Lower lobe of right lung (tissue), 2 donors: ENCODE measurements around the gene CTNNA3. TPM values are rescaled to one million over a fixed set of nuclear protein-coding genes. Genes with fewer than 3 reads are reported as not detected.

Experiments used
- ATAC-seq, 2 donors: fragments of 200-7000 bp; cut with Tn5 transposase; one replicate each; pipeline ENCODE4 v1.9.1; 2020 to 2022; ENCODE audit warnings: mild to moderate bottlenecking in 2 of 2, moderate library complexity in 2 of 2
- DNase-seq: peaks from one replicate; pipeline ENCODE4 v3.0.0-alpha.2; 2020
- H3K27ac ChIP-seq: fragments of 200-600 bp; one replicate; pipeline ENCODE4 v1.8.0; 2022
- H3K27me3 ChIP-seq: fragments of 200-600 bp; one replicate; pipeline ENCODE4 v1.8.0; 2022; ENCODE audit warnings: low read depth
- H3K36me3 ChIP-seq: fragments of 200-600 bp; one replicate; pipeline ENCODE4 v1.8.0; 2022; ENCODE audit warnings: mild to moderate bottlenecking
- H3K4me1 ChIP-seq: fragments of 200-600 bp; one replicate; pipeline ENCODE4 v1.8.0; 2022
- H3K4me3 ChIP-seq: fragments of 200-600 bp; one replicate; pipeline ENCODE4 v1.8.0; 2022; ENCODE audit warnings: mild to moderate bottlenecking
- H3K9me3 ChIP-seq: fragments of 200-600 bp; one replicate; pipeline ENCODE4 v1.8.0; 2022
- intact Hi-C: fragments of 100-400 bp; cut with DNase I; formaldehyde crosslinking; loops from one replicate; pipeline ENCODE4 v1.11.0; 2022
- total RNA-seq: library from RNA; stranded (reverse); fragmentation: NEBNext Ultra II Directional; extraction: Animal tissue kit (Norgen Biotek cat#: 25700); gene quantifications from one replicate; pipeline ENCODE4 v1.2.1, GENCODE V29; 2021
- TF ChIP-seq, protein P1 (sequence below): fragments of 200-600 bp; IDR thresholded peaks from one replicate; pipeline ENCODE4 v1.8.0; 2022; ENCODE audit warnings: antibody characterized with exemption, mild to moderate bottlenecking
- donor health status: DM: no; HTN: yes; CAD: no; lungs with severe emphysema.

The CTNNA3 gene
- total RNA-seq, 1 donor from 2014 or later: not detected

DNA sequence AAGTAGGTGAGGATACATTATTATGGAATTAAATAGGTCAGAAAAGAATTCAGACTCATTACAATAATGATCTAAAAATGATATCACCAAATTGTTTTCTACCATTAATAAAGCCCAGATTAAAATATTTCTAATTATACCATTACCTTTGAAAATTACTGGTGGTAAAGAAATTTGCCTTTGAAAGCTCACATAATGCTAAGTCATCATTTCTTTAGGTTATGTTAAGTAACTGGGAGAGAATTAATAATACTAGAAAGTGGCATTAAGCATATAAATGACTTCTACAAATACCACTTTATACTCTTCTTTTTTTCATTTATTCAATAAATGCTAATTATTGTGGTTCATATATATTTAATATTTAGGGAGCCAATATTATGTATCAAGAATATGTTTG is 1411.4 kb downstream of the CTNNA3 start:
- no peaks in the 10 kb centered on the region for H3K27me3 ChIP-seq
- no peaks in the 10 kb centered on the region for H3K9me3 ChIP-seq
- no peak overlapping the region for H3K4me3 ChIP-seq
- intact Hi-C loops: no loop called here
- no peaks in the 10 kb centered on the region for H3K36me3 ChIP-seq
- TF ChIP-seq, protein P1, sequence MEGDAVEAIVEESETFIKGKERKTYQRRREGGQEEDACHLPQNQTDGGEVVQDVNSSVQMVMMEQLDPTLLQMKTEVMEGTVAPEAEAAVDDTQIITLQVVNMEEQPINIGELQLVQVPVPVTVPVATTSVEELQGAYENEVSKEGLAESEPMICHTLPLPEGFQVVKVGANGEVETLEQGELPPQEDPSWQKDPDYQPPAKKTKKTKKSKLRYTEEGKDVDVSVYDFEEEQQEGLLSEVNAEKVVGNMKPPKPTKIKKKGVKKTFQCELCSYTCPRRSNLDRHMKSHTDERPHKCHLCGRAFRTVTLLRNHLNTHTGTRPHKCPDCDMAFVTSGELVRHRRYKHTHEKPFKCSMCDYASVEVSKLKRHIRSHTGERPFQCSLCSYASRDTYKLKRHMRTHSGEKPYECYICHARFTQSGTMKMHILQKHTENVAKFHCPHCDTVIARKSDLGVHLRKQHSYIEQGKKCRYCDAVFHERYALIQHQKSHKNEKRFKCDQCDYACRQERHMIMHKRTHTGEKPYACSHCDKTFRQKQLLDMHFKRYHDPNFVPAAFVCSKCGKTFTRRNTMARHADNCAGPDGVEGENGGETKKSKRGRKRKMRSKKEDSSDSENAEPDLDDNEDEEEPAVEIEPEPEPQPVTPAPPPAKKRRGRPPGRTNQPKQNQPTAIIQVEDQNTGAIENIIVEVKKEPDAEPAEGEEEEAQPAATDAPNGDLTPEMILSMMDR: no peak
- H3K27ac ChIP-seq: no peak overlapping the region
- ATAC-seq (no peak), DNase-seq (no peak)
- H3K4me1 ChIP-seq: no peaks in the 10 kb centered on the region

DNA sequence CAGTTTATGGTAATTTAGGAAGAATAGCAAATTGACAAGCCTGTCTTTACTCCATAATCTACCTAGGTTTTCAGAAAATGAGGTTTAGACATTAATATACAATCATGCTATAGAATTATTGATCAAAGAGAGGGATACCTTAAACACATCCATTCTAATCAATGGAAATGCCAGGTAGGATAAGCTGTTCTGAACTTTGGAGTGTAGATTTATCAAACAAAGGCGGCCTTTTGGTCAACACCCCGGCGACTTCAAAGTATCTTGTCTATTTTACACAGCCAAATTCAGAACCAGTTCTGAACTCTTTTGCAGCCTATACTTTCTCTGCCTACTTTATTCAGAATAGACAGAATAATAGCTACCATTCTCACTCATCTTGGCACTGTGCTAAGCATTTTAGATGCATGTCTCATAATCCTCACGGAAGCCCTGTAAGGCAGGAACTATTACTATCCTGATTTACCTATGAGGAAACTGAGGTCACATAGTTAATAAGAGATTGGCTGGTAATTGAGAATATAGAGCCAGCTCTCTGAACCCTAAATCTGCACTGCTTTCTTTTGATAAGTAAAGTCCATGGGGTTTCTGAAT is 1412.0 kb downstream of the CTNNA3 start:
- no peaks in the 10 kb centered on the region for H3K4me1 ChIP-seq
- no peak for DNase-seq
- intact Hi-C loops: no loop called here
- H3K9me3 ChIP-seq: no peaks in the 10 kb centered on the region
- H3K4me3 ChIP-seq: no peak overlapping the region
- no peak overlapping the region for H3K27ac ChIP-seq
- H3K36me3 ChIP-seq: no peaks in the 10 kb centered on the region
- no peaks in the 10 kb centered on the region for H3K27me3 ChIP-seq
- TF ChIP-seq, protein P1: no peak
- no peak for ATAC-seq

DNA sequence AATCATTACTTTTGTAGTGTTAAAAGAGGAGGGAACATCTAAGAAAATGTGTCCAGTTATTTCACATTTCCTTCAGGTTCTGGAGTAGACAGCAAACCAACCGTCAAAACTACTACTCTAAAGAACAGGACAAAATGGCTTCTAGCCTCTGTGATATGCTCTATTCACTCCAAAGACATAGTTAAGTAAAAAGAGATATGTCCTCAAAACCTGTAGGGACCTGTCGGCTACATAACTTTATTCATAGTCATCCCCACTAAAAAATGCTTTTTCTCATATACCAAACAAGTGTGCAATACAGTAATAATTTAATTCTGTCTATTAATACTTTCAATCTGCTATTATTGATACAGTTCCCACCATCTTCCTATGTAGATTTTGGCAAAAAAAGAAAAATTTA is 1412.9 kb downstream of the CTNNA3 start:
- intact Hi-C loops: no loop called here
- H3K27ac ChIP-seq: no peak overlapping the region
- no peak overlapping the region for H3K4me3 ChIP-seq
- no peaks in the 10 kb centered on the region for H3K4me1 ChIP-seq
- no peaks in the 10 kb centered on the region for H3K36me3 ChIP-seq
- no peaks in the 10 kb centered on the region for H3K9me3 ChIP-seq
- DNase-seq (no peak), ATAC-seq (no peak)
- no peaks in the 10 kb centered on the region for H3K27me3 ChIP-seq
- TF ChIP-seq, protein P1: no peak

DNA sequence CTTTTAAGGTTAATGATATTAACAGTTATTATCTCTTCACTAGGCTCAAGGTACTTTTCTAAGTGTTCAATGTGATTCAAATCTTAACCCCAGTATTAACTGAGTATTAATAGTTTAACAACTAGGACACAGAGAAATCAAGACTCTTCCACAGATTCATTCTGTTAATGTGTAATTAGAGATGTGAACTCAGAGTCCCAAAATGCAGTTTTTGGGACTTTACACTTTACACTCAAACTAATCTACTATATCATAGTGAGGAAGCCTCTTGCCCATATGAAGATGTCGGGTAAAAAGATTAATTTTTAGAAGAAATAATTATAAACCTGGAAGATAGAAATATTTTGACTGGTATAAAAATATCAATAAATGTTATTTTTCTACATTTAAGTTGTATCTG is 1414.7 kb downstream of the CTNNA3 start:
- Histone ChIP-seq H3K9me3 (no peaks in the 10 kb centered on the region), H3K27ac (no peak overlapping the region), H3K4me1 (no peaks in the 10 kb centered on the region), H3K4me3 (no peak overlapping the region), H3K27me3 (no peaks in the 10 kb centered on the region), H3K36me3 (no peaks in the 10 kb centered on the region)
- TF ChIP-seq, protein P1: no peak
- DNase-seq (no peak), ATAC-seq (no peak)
- intact Hi-C loops: no loop called here

DNA sequence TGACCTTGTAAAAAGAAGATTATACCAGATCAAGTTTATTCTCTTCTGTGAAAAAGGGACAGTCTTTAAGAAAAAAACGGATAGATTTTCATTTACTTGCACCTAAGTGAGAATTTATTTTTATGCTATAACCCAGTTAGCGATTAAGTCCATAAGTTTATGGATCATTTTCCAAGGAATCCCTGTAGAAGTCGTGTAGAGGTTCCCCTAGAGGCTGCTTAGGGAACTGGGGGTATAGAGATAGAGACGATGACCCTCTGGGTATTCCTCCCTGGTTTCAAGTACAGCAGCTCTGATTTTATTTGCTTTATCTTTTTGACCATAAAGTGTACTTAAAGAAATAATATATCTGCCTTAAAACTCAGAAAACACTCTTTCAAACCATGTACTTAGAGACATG is 1418.5 kb downstream of the CTNNA3 start:
- TF ChIP-seq, protein P1: no peak
- DNase-seq (no peak), ATAC-seq (no peak)
- intact Hi-C loops: no loop called here
- H3K36me3 ChIP-seq: no peaks in the 10 kb centered on the region
- no peaks in the 10 kb centered on the region for H3K27me3 ChIP-seq
- no peaks in the 10 kb centered on the region for H3K9me3 ChIP-seq
- H3K27ac ChIP-seq: no peak overlapping the region
- no peaks in the 10 kb centered on the region for H3K4me1 ChIP-seq
- H3K4me3 ChIP-seq: no peak overlapping the region
